Tibial nerve (tissue), 3 donors: Measurements from ENCODE around the gene MROH8.

Source experiments
- CTCF ChIP-seq, 5 experiments: fragments of 200-600 bp in 3 of 5; fragments of 450-650 bp in 2 of 5; sonication (generic) in 3 of 5; IDR thresholded peaks; one replicate each; pipeline ENCODE4 v1.5.1; 2016 to 2019; ENCODE audit warnings: antibody characterized with exemption in 5 of 5, mild to moderate bottlenecking in 3 of 5, moderate library complexity in 2 of 5
- POLR2A ChIP-seq, 2 donors: fragments of 450-650 bp; IDR thresholded peaks; one replicate each; pipeline ENCODE4 v1.6.1; 2017; ENCODE audit warnings: antibody characterized with exemption in 2 of 2, mild to moderate bottlenecking in 2 of 2, moderate library complexity in 2 of 2

GRCh38 chr20:37151529-37151928 is 27.8 kb downstream of the MROH8 start:
- TF ChIP-seq CTCF (IDR thresholded peaks at IDR 0.05) (no peak), POLR2A (IDR thresholded peaks at IDR 0.05) (no peak)
